Endothelial cell of umbilical vein (primary cell): ENCODE data around the gene APH1A. TPM values are rescaled to one million over a fixed set of nuclear protein-coding genes. Genes with fewer than 3 reads are reported as not detected.

ENCODE experiments used
- BruUV-seq: library from RNA; stranded (reverse); fragments of 400-500 nt; replicated peaks from 2 replicates; lab custom pipeline; 2021; lab: Mats Ljungman, UMichigan
- CTCF ChIA-PET: fragments of 300-600, 350-600 bp; sonication (Branson Sonifier 250); formaldehyde crosslinking; loops from one replicate; lab custom pipeline; 2021; ENCODE audit warnings: antibody characterized with exemption, inconsistent platforms; lab: Charles Lee
- POLR2A ChIA-PET: fragments of 300-600, 350-600 bp; sonication (Branson Sonifier 250); formaldehyde crosslinking; loops from one replicate; lab custom pipeline; 2021; ENCODE audit warnings: antibody characterized with exemption, inconsistent platforms; lab: Charles Lee
- DNase-seq: peaks from one replicate; pipeline ENCODE4 v3.0.0-alpha.2; 2011; ENCODE audit warnings: low read depth, low spot score
- FAIRE-seq: peaks from 2 replicates; lab custom pipeline; 2011; peaks lifted over from hg19 to GRCh38; lab: Jason Lieb, UNC
- H2AFZ ChIP-seq: 2 replicates; pipeline ENCODE4 v1.6.0; 2012; ENCODE audit warnings: low read depth, low read length, control low read depth, inconsistent platforms
- H3K27ac ChIP-seq: 2 replicates; pipeline ENCODE4 v1.5.1; 2011; ENCODE audit warnings: low read depth, mild to moderate bottlenecking, control low read depth, low read length, moderate library complexity; ENCODE audit not compliant: insufficient read depth
- H3K27me3 ChIP-seq, 2 experiments: 2 replicates each; pipeline versions ENCODE4 v1.6.0 to v1.6.1; 2011; ENCODE audit warnings: low read length in 2 of 2, mixed read lengths in 1 of 2; ENCODE audit not compliant: control insufficient read depth in 2 of 2, insufficient read depth in 2 of 2
- H3K36me3 ChIP-seq, 2 experiments: 2 replicates in 1 of 2; 3 replicates in 1 of 2; pipeline ENCODE4 v1.5.1; 2011; ENCODE audit warnings: low read length in 2 of 2, mild to moderate bottlenecking in 1 of 2, moderate library complexity in 1 of 2; ENCODE audit not compliant: control insufficient read depth in 2 of 2, insufficient read depth in 2 of 2; ENCODE audit errors: extremely low read depth in 1 of 2
- H3K4me1 ChIP-seq: 3 replicates; pipeline ENCODE4 v1.5.1; 2011; ENCODE audit warnings: mild to moderate bottlenecking, low read length; ENCODE audit not compliant: control insufficient read depth, insufficient read depth; ENCODE audit errors: extremely low read depth
- H3K4me2 ChIP-seq: 2 replicates; pipeline ENCODE4 v1.6.1; 2011; ENCODE audit warnings: low read length, control low read depth, mixed read lengths; ENCODE audit not compliant: insufficient read depth
- H3K4me3 ChIP-seq, 3 experiments: fragments of 200-600 bp in 1 of 3; sonication (generic), shearing (Covaris generic) in 1 of 3; replicated peaks in 1 of 3; 2 replicates each; pipeline ENCODE4 v1.5.1; 2011 to 2016; ENCODE audit warnings: control low read depth in 3 of 3, low read length in 3 of 3, mild to moderate bottlenecking in 2 of 3, inconsistent platforms in 1 of 3, low read depth in 1 of 3, moderate library complexity in 1 of 3; ENCODE audit not compliant: insufficient read depth in 1 of 3
- H3K79me2 ChIP-seq: 2 replicates; pipeline ENCODE4 v1.6.0; 2012; ENCODE audit warnings: low read length, inconsistent platforms; ENCODE audit not compliant: control insufficient read depth, insufficient read depth
- H3K9ac ChIP-seq: replicated peaks from 2 replicates; pipeline ENCODE3; 2011; ENCODE audit warnings: low read length, control low read depth; ENCODE audit not compliant: insufficient read depth; ENCODE audit errors: extremely low read depth
- H3K9me1 ChIP-seq: replicated peaks from 3 replicates; pipeline ENCODE4 v1.6.0; 2011; ENCODE audit warnings: mild to moderate bottlenecking, low read length; ENCODE audit not compliant: control insufficient read depth, insufficient read depth; ENCODE audit errors: extremely low read depth
- H3K9me3 ChIP-seq: replicated peaks from 2 replicates; pipeline ENCODE4 v1.5.1; 2012; ENCODE audit warnings: low read length, inconsistent platforms; ENCODE audit not compliant: control insufficient read depth, insufficient read depth
- H4K20me1 ChIP-seq: replicated peaks from 2 replicates; pipeline ENCODE3; 2011; ENCODE audit warnings: mild to moderate bottlenecking, low read length; ENCODE audit not compliant: control insufficient read depth, insufficient read depth; ENCODE audit errors: extremely low read depth
- CTCF ChIP-seq, 2 donors: IDR thresholded peaks; 1 replicate in 1 of 2; 2 replicates in 1 of 2; pipeline ENCODE4 v1.5.1; 2011; ENCODE audit warnings: low read length in 2 of 2, mild to moderate bottlenecking in 2 of 2, moderate library complexity in 2 of 2, control low read depth in 1 of 2, inconsistent platforms in 1 of 2, low read depth in 1 of 2; ENCODE audit not compliant: insufficient read depth in 1 of 2; ENCODE audit errors: extremely low read depth in 1 of 2
- EZH2 ChIP-seq: IDR thresholded peaks from 2 replicates; pipeline ENCODE4 v1.6.1; 2012; ENCODE audit warnings: borderline replicate concordance, low read depth, mild to moderate bottlenecking, moderate library complexity, low read length, inconsistent platforms; ENCODE audit not compliant: severe bottlenecking
- FOS ChIP-seq: IDR thresholded peaks from 2 replicates; pipeline ENCODE4 v1.6.1; 2011; ENCODE audit warnings: mild to moderate bottlenecking, low read length, moderate library complexity, borderline replicate concordance; ENCODE audit not compliant: insufficient read depth
- GATA2 ChIP-seq: IDR thresholded peaks from 2 replicates; pipeline ENCODE4 v1.7.0; 2011; ENCODE audit warnings: low read depth, mild to moderate bottlenecking, moderate library complexity, mixed read lengths, low read length; ENCODE audit not compliant: insufficient read length, insufficient read depth
- JUN ChIP-seq: IDR thresholded peaks from 2 replicates; pipeline ENCODE4 v1.6.1; 2011; ENCODE audit warnings: borderline replicate concordance, low read depth; ENCODE audit not compliant: insufficient read length, insufficient read depth
- MAX ChIP-seq: IDR thresholded peaks from 2 replicates; pipeline ENCODE4 v1.6.1; 2011; ENCODE audit not compliant: insufficient read depth, insufficient read length
- MYC ChIP-seq: IDR thresholded peaks from one replicate; pipeline ENCODE4 v1.6.1; 2011; ENCODE audit warnings: mild to moderate bottlenecking, low read depth, low read length
- POLR2A ChIP-seq: IDR thresholded peaks from 2 replicates; pipeline ENCODE4 v1.6.1; 2012; ENCODE audit warnings: low read depth, mild to moderate bottlenecking, control low read depth, low read length
- POLR2AphosphoS5 ChIP-seq: IDR thresholded peaks from 2 replicates; pipeline ENCODE4 v1.6.1; 2012; ENCODE audit warnings: low read depth, mild to moderate bottlenecking, control low read depth, low read length, moderate library complexity; ENCODE audit not compliant: insufficient read depth
- dilution Hi-C: fragments of 300-500 bp; cut with MboI; formaldehyde crosslinking; loops from one replicate; pipeline ENCODE4 v1.15.0; 2019; ENCODE audit warnings: low sequenced_read_pairs; ENCODE audit not compliant: extremely low pct_ligation_motif_present
- intact Hi-C: fragments of 100-400 bp; cut with micrococcal nuclease; formaldehyde crosslinking; loops from one replicate; pipeline ENCODE4 v1.10.0; 2022
- polyA plus RNA-seq, 4 experiments: library from polyadenylated mRNA; depleted of rRNA in 3 of 4; stranded (reverse) in 3 of 4; unstranded in 1 of 4; fragments of >200 nt; gene quantifications; 2 replicates each; pipeline versions ENCODE4 v1.2.1 to v1.2.3, GENCODE V29; 2011 to 2012; ENCODE audit warnings: missing spikeins in 1 of 4
- total RNA-seq: library from RNA; stranded (reverse); gene quantifications from 2 replicates; pipeline ENCODE4 v1.2.3, GENCODE V29; 2021

APH1A gene
- total and polyA plus RNA-seq, 2 donors (not counting 3 experiments of a cell fraction or from before 2014, with no cell fraction given): 165 to 325 TPM

GRCh38 chr1:150243003-150243402 lies 25.8 kb downstream of the APH1A start:
- POLR2A ChIA-PET: no interaction called here
- Histone ChIP-seq H3K79me2 (no peaks in the 10 kb centered on the region), H3K4me3 (no peak overlapping the region), H2AFZ (no peak overlapping the region), H3K9me1 (no peaks in the 10 kb centered on the region), H3K27me3 (peaks cover 0 to 2% of the 10 kb centered on the region in 2 experiments), H3K27ac (no peak overlapping the region), H3K4me1 (no peaks in the 10 kb centered on the region), H4K20me1 (no peaks in the 10 kb centered on the region), H3K9me3 (no peaks in the 10 kb centered on the region), H3K36me3 (no peaks in the 10 kb centered on the region), H3K9ac (no peak overlapping the region), H3K4me2 (no peak overlapping the region)
- intact Hi-C loops (no loop called here), dilution Hi-C loops (no loop called here)
- TF ChIP-seq FOS (no peak), JUN (no peak), MAX (no peak), MYC (no peak), CTCF (IDR thresholded peaks at IDR 0.05; ENCODE audit: extremely low read depth in 1 of 2, insufficient read depth in 1 of 2, low read depth in 1 of 2, low read length in 2 of 2) (no peak), POLR2A (no peak), GATA2 (no peak), POLR2AphosphoS5 (no peak), EZH2 (no peak)
- DNase-seq (no peak), FAIRE-seq (no peak)
- no TSS peak for BruUV-seq
- CTCF ChIA-PET: no interaction called here
